Nephron (organoid): ENCODE measurements around the gene ELK3.
A peak's percentile ranks its signal among the peaks of the same experiment; 100 is the strongest.

ENCODE experiments used
- H3K27ac Mint-ChIP-seq, 3 experiments: 2 replicates each; pipeline ENCODE4 v1.8.0; 2020; ENCODE audit warnings: mixed read lengths in 3 of 3, mild to moderate bottlenecking in 2 of 3, moderate library complexity in 1 of 3
- H3K27me3 Mint-ChIP-seq: 2 replicates; pipeline ENCODE4 v1.8.0; 2021; ENCODE audit warnings: low read depth, mild to moderate bottlenecking, moderate library complexity, mixed read lengths
- H3K36me3 Mint-ChIP-seq: 2 replicates; pipeline ENCODE4 v1.8.0; 2020; ENCODE audit warnings: low read depth, mixed read lengths
- H3K4me1 Mint-ChIP-seq: 2 replicates; pipeline ENCODE4 v1.8.0; 2020; ENCODE audit warnings: mixed read lengths
- H3K4me3 Mint-ChIP-seq, 3 experiments: 2 replicates each; pipeline ENCODE4 v1.8.0; 2020; ENCODE audit warnings: mild to moderate bottlenecking in 3 of 3, mixed read lengths in 3 of 3, moderate library complexity in 2 of 3
- H3K9me3 Mint-ChIP-seq: 2 replicates; pipeline ENCODE4 v1.8.0; 2020; ENCODE audit warnings: mixed read lengths
- TF ChIP-seq, protein P1 (sequence below), 3 experiments: fragments of 200-600 bp; sonication (generic); IDR thresholded peaks; one replicate each; pipeline ENCODE4 v1.5.0; 2021; ENCODE audit warnings: antibody characterized with exemption in 3 of 3; ENCODE audit not compliant: unreplicated experiment in 3 of 3

The ELK3 gene

GRCh38 chr12:96224219-96224615, 30.0 kb downstream of the ELK3 start:
- Mint-ChIP-seq H3K27me3 (no peaks in the 10 kb centered on the region), H3K9me3 (no peaks in the 10 kb centered on the region), H3K4me3 (no peak overlapping the region), H3K36me3 (peaks cover 36% of the 10 kb centered on the region), H3K4me1 (peaks cover 56% of the 10 kb centered on the region), H3K27ac (peak overlapping the region; percentile 19 to 88 (median 21))
- TF ChIP-seq, protein P1, sequence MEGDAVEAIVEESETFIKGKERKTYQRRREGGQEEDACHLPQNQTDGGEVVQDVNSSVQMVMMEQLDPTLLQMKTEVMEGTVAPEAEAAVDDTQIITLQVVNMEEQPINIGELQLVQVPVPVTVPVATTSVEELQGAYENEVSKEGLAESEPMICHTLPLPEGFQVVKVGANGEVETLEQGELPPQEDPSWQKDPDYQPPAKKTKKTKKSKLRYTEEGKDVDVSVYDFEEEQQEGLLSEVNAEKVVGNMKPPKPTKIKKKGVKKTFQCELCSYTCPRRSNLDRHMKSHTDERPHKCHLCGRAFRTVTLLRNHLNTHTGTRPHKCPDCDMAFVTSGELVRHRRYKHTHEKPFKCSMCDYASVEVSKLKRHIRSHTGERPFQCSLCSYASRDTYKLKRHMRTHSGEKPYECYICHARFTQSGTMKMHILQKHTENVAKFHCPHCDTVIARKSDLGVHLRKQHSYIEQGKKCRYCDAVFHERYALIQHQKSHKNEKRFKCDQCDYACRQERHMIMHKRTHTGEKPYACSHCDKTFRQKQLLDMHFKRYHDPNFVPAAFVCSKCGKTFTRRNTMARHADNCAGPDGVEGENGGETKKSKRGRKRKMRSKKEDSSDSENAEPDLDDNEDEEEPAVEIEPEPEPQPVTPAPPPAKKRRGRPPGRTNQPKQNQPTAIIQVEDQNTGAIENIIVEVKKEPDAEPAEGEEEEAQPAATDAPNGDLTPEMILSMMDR (IDR thresholded peaks at IDR 0.05; ENCODE audit: unreplicated experiment in 3 of 3) = no peak

DNA sequence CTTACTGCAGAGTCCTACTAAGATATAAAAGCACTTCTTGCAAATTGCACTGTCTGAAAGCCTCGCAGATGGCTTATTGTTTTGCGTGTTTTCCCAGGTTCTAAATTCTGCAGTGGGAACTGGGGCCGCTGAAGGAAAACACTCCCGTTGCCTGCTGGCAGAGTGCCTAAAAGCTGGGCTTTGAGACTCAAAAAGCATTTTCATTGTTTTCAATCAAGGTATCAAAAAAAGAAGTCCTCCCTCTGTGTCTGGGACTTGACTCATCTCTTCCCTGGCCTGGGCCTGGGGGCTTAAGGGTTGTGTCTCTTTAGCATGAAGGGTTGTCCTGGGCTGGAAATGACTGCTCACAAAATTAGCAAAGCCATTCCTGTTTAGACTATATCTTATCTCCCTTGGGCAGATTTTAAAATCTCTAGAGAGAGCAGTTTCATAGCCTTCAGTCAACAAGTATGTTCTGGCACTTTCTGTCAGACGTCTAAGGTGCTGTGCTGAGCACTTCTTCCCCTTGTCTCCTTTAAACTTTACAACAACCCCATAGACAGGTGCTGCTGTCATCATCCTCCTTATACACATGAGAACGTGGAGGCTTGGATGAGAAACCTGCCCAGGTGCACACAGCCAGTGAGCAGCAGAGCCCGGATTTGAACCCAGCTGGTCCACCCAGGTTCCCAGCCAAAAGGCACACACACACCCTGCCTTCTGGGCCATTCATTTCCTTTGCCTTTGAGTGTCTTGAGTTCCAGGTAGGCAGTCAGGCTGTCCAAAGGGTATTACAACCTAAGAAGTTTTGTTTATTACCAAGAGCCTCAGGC, 31.1 kb downstream of the ELK3 start:
- no peaks in the 10 kb centered on the region for H3K9me3 Mint-ChIP-seq
- TF ChIP-seq, protein P1 (IDR thresholded peaks at IDR 0.05; ENCODE audit: unreplicated experiment in 3 of 3) = no peak
- H3K4me1 Mint-ChIP-seq = peaks cover 45% of the 10 kb centered on the region
- H3K36me3 Mint-ChIP-seq = peaks cover 36% of the 10 kb centered on the region
- H3K27me3 Mint-ChIP-seq = no peaks in the 10 kb centered on the region
- H3K27ac Mint-ChIP-seq = peak overlapping the region; percentile 10 to 88 (median 57)
- no peak overlapping the region for H3K4me3 Mint-ChIP-seq

- no peaks in the 10 kb centered on the region for H3K9me3 Mint-ChIP-seq
These were observed 31.8 kb downstream of the ELK3 start for GRCh38 chr12:96225994-96226399.

GRCh38 chr12:96226401-96226800, 32.2 kb downstream of the ELK3 start:
- Mint-ChIP-seq H3K36me3 (peaks cover 33% of the 10 kb centered on the region), H3K4me1 (peaks cover 38% of the 10 kb centered on the region), H3K9me3 (no peaks in the 10 kb centered on the region), H3K27ac (no peak overlapping the region), H3K27me3 (no peaks in the 10 kb centered on the region), H3K4me3 (no peak overlapping the region)
- TF ChIP-seq, protein P1 (IDR thresholded peaks at IDR 0.05; ENCODE audit: unreplicated experiment in 3 of 3) = no peak

More at GRCh38 chr12:96225994-96226399, 31.8 kb downstream of the ELK3 start:
- peaks cover 36% of the 10 kb centered on the region for H3K36me3 Mint-ChIP-seq
- no peak overlapping the region for H3K27ac Mint-ChIP-seq
- no peak overlapping the region for H3K4me3 Mint-ChIP-seq
- TF ChIP-seq, protein P1 (IDR thresholded peaks at IDR 0.05; ENCODE audit: unreplicated experiment in 3 of 3) = no peak
- H3K27me3 Mint-ChIP-seq = no peaks in the 10 kb centered on the region
- H3K4me1 Mint-ChIP-seq = peaks cover 42% of the 10 kb centered on the region

DNA sequence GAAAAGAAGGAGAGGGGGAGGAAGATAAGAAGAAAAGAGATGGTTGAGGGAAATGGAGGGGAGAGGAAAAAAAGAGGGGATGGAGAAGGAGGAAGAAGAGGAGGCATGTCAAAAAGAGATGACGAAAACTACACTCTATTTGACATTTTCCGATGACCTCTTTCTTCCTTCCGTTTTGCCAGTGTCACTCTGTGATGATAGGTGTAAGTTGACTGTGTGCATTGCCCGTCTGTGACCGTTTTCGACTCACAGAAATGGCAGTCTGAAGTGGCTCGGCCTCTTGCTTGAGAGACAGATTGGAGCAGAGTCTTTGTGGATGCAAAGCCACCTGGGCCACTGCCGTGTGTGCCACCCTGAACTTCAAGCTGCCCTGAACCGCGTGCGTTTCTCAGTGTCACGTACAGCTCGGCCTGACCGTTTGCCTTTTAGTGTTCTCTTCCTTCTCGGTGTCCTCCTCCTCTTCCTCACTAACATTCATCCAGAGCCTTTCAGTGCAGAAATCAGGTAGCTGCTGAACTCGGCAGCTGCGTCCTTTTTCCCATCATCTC, 32.7 kb downstream of the ELK3 start:
- H3K4me1 Mint-ChIP-seq = peaks cover 36% of the 10 kb centered on the region

More for the DNA sequence above, 32.7 kb downstream of the ELK3 start:
- H3K27ac Mint-ChIP-seq = peak overlapping the region in 1 of 3 experiments; percentile 15
- H3K4me3 Mint-ChIP-seq = no peak overlapping the region
- no peaks in the 10 kb centered on the region for H3K9me3 Mint-ChIP-seq
- peaks cover 34% of the 10 kb centered on the region for H3K36me3 Mint-ChIP-seq
- TF ChIP-seq, protein P1 (IDR thresholded peaks at IDR 0.05; ENCODE audit: unreplicated experiment in 3 of 3) = no peak
- H3K27me3 Mint-ChIP-seq = no peaks in the 10 kb centered on the region
